HepG2 (cell line): ENCODE results near the gene SEC14L1. TPM values are rescaled to one million over a fixed set of nuclear protein-coding genes. Genes with fewer than 3 reads are reported as not detected.

Experiments used
- ATF5 ChIP-seq: sonication (generic); formaldehyde crosslinking; IDR thresholded peaks from 2 replicates; pipeline ENCODE4 v1.4.0; 2020; ENCODE audit warnings: mild to moderate bottlenecking, low read depth, missing genetic modification reagents
- CREB3 ChIP-seq: sonication (generic); formaldehyde crosslinking; IDR thresholded peaks from 2 replicates; pipeline ENCODE4 v1.5.0; 2020; ENCODE audit warnings: missing genetic modification reagents
- E2F1 ChIP-seq: sonication (generic); formaldehyde crosslinking; IDR thresholded peaks from 2 replicates; pipeline ENCODE4 v1.5.0; 2020; ENCODE audit warnings: missing genetic modification reagents
- FOXK1 ChIP-seq: sonication (generic); formaldehyde crosslinking; IDR thresholded peaks from 2 replicates; pipeline ENCODE4 v1.4.0; 2020; ENCODE audit warnings: low read depth, missing genetic modification reagents, borderline replicate concordance
- FOXM1 ChIP-seq: sonication (generic); formaldehyde crosslinking; IDR thresholded peaks from 2 replicates; pipeline ENCODE4 v1.5.0; 2020; ENCODE audit warnings: missing genetic modification reagents
- GTF3A ChIP-seq: sonication (generic); formaldehyde crosslinking; conservative IDR thresholded peaks from 2 replicates; pipeline ENCODE4 v1.4.0; 2020; ENCODE audit warnings: mild to moderate bottlenecking, missing genetic modification reagents
- MAFK ChIP-seq, 2 experiments: IDR thresholded peaks in 1 of 2; conservative IDR thresholded peaks in 1 of 2; 2 replicates each; pipeline ENCODE4 v1.6.1; 2011; ENCODE audit warnings: improper control_type of control experiment in 2 of 2, low read length in 2 of 2
- NCOR1 ChIP-seq: fragments of 200-600 bp; sonication (generic); IDR thresholded peaks from 2 replicates; pipeline ENCODE4 v1.7.0; 2017; ENCODE audit warnings: antibody characterized with exemption, low read length, borderline replicate concordance
- NFKBIZ ChIP-seq: IDR thresholded peaks from 2 replicates; pipeline ENCODE4 v1.6.1; 2018; ENCODE audit warnings: missing genetic modification reagents, missing compliant biosample characterization
- NR2F6 ChIP-seq, 2 experiments: IDR thresholded peaks; 2 replicates each; pipeline ENCODE4 v1.6.1; 2016; ENCODE audit warnings: antibody characterized with exemption in 1 of 2, mild to moderate bottlenecking in 1 of 2
- PCBP2 ChIP-seq: fragments of 200-400 bp; formaldehyde crosslinking; optimal IDR thresholded peaks from 2 replicates; pipeline ENCODE3; 2018; ENCODE audit warnings: low read length, low read depth; ENCODE audit not compliant: poor library complexity, severe bottlenecking
- SUZ12 ChIP-seq: fragments of 150-350 bp; IDR thresholded peaks from 2 replicates; pipeline ENCODE4 v1.6.1; 2014; ENCODE audit warnings: low read depth, low read length
- TAF1 ChIP-seq: sonication (generic); formaldehyde crosslinking; IDR thresholded peaks from 2 replicates; pipeline ENCODE4 v1.4.0; 2020; ENCODE audit warnings: missing genetic modification reagents
- THRA ChIP-seq: sonication (generic); formaldehyde crosslinking; IDR thresholded peaks from 2 replicates; pipeline ENCODE4 v1.4.0; 2020; ENCODE audit warnings: missing genetic modification reagents, borderline replicate concordance
- TOPORS ChIP-seq: sonication (generic); formaldehyde crosslinking; IDR thresholded peaks from 2 replicates; pipeline ENCODE4 v1.8.0; 2023; ENCODE audit warnings: mild to moderate bottlenecking, missing genetic modification reagents
- U2AF1 ChIP-seq: fragments of 200-400 bp; formaldehyde crosslinking; optimal IDR thresholded peaks from 2 replicates; pipeline ENCODE3; 2017; ENCODE audit warnings: mild to moderate bottlenecking, low read depth, low read length
- ZBTB8A ChIP-seq: sonication (generic); formaldehyde crosslinking; IDR thresholded peaks from 2 replicates; pipeline ENCODE4 v1.4.0; 2020; ENCODE audit warnings: mild to moderate bottlenecking, low read depth, missing genetic modification reagents, borderline replicate concordance
- ZNF253 ChIP-seq: sonication (generic); formaldehyde crosslinking; IDR thresholded peaks from 2 replicates; pipeline ENCODE4 v1.8.0; 2022; ENCODE audit warnings: mild to moderate bottlenecking, missing genetic modification reagents, borderline replicate concordance
- ZNF280B ChIP-seq: sonication (generic); formaldehyde crosslinking; IDR thresholded peaks from 2 replicates; pipeline ENCODE4 v1.5.0; 2020; ENCODE audit warnings: missing genetic modification reagents, mild to moderate bottlenecking, borderline replicate concordance
- ZNF546 ChIP-seq: sonication (generic); formaldehyde crosslinking; conservative IDR thresholded peaks from 2 replicates; pipeline ENCODE4 v1.8.1; 2023; ENCODE audit warnings: mild to moderate bottlenecking, missing genetic modification reagents
- ZNF614 ChIP-seq: IDR thresholded peaks from 2 replicates; pipeline ENCODE4 v1.6.1; 2018; ENCODE audit warnings: missing biosample characterization, missing genetic modification reagents, inconsistent platforms, borderline replicate concordance
- ZNF740 ChIP-seq: sonication (generic); formaldehyde crosslinking; IDR thresholded peaks from 2 replicates; pipeline ENCODE4 v1.4.0; 2020; ENCODE audit warnings: missing genetic modification reagents
- ZSCAN9 ChIP-seq: IDR thresholded peaks from 2 replicates; pipeline ENCODE4 v1.6.1; 2016; ENCODE audit warnings: borderline replicate concordance
- polyA plus RNA-seq, 8 experiments: library from polyadenylated mRNA; depleted of rRNA in 3 of 8; stranded (reverse) in 7 of 8; unstranded in 1 of 8; fragments of >200 nt; fragmentation: Illumina TruSeq in 4 of 8; extraction: Trizol in 4 of 8; gene quantifications; 2 replicates each; pipeline versions ENCODE4 v1.2.1 to v1.2.3, GENCODE V29; 2011 to 2016; ENCODE audit warnings: low read depth in 4 of 8, missing spikeins in 1 of 8, mixed read lengths in 1 of 8; ENCODE audit not compliant: insufficient read depth in 1 of 8
- total RNA-seq, 5 experiments: library from RNA; depleted of rRNA; stranded (reverse); fragments of >200 nt; fragmentation: Illumina TruSeq; extraction: Trizol; gene quantifications; 2 replicates each; pipeline ENCODE4 v1.2.3, GENCODE V29; 2016; ENCODE audit warnings: low read depth in 1 of 5

SEC14L1 gene
- total and polyA plus RNA-seq, 2 of the 13 experiments (the other 11 are each of a cell fraction or from before 2014, with no cell fraction given), result 26.3 to 43.9 TPM

GRCh38 chr17:77140166-77140877, 447 bp upstream of the SEC14L1 start (continued):
- TF ChIP-seq NFKBIZ (peak; percentile 33; the same call in 1 of the 2 replicates), E2F1 (peak; percentile 95), FOXM1 (CRISPR knock-in tag) (no peak), ZNF253 (0 out of 2 replicates have a peak, but pooled peaks have one; percentile 85), PCBP2 (no peak), ZBTB8A (CRISPR knock-in tag) (no peak), NCOR1 (peak; percentile 26; the same call in 1 of the 2 replicates), TAF1 (CRISPR knock-in tag) (peak; percentile 88; the same call in 1 of the 2 replicates), GTF3A (CRISPR knock-in tag) (no peak), ZNF280B (peak; percentile 87; the same call in 1 of the 2 replicates), CREB3 (CRISPR knock-in tag) (no peak; the same call in 1 of the 2 replicates), ZNF740 (CRISPR knock-in tag) (no peak), NR2F6 (IDR thresholded peaks at IDR 0.05) (0 out of 2 replicates have a peak, but pooled peaks have one; percentile 26), NR2F6 (CRISPR knock-in tag; IDR thresholded peaks at IDR 0.05) (no peak; the same call in 1 of the 2 replicates), MAFK (conservative IDR thresholded peaks at IDR 0.05 in 1 of 2, IDR thresholded peaks at IDR 0.05 in 1 of 2; ENCODE audit: low read length in 2 of 2) (no peak), ATF5 (CRISPR knock-in tag) (no peak; the same call in 1 of the 2 replicates), ZSCAN9 (CRISPR knock-in tag) (peak; percentile 82; the same call in 1 of the 2 replicates), TOPORS (CRISPR knock-in tag) (peak; percentile 82), FOXK1 (CRISPR knock-in tag) (no peak; the same call in none of the 2 replicates), ZNF614 (CRISPR knock-in tag) (peak; percentile 56; the same call in 1 of the 2 replicates), THRA (CRISPR knock-in tag) (peak; percentile 70; the same call in 1 of the 2 replicates), ZNF546 (CRISPR knock-in tag) (peak; percentile 69; the same call in 1 of the 2 replicates), SUZ12 (no peak), U2AF1 (peak; percentile 61)
